B cell (primary cell): ENCODE data around the gene HLA-A. TPM values are rescaled to one million over a fixed set of nuclear protein-coding genes. Genes with fewer than 3 reads are reported as not detected.

Experiments used
- ATAC-seq: fragments of 200-7000 bp; cut with Tn5 transposase; one replicate; pipeline ENCODE4 v1.10.0; 2021; ENCODE audit warnings: low read depth, mild to moderate bottlenecking, moderate number of reproducible peaks, moderate library complexity
- CTCF ChIA-PET: fragments of 350-600 bp; sonication (Branson Sonifier 250); formaldehyde crosslinking; loops from one replicate; lab custom pipeline; 2021; ENCODE audit warnings: antibody characterized with exemption, inconsistent platforms; lab: Charles Lee
- POLR2A ChIA-PET: fragments of 350-600 bp; sonication (Branson Sonifier 250); formaldehyde crosslinking; loops from one replicate; lab custom pipeline; 2021; ENCODE audit warnings: antibody characterized with exemption; lab: Charles Lee
- DNase-seq: peaks from one replicate; pipeline ENCODE4 v3.0.0; 2013
- H2AFZ ChIP-seq: 2 replicates; pipeline ENCODE4 v1.6.1; 2012; ENCODE audit warnings: mild to moderate bottlenecking, low read depth, low read length; ENCODE audit not compliant: insufficient read depth, poor library complexity, severe bottlenecking
- H3K27ac ChIP-seq, 2 donors: 1 replicate in 1 of 2; 2 replicates in 1 of 2; pipeline ENCODE4 v1.5.1; 2012 to 2013; ENCODE audit warnings: low read length in 2 of 2, mild to moderate bottlenecking in 2 of 2, moderate library complexity in 1 of 2
- H3K27me3 ChIP-seq, 4 experiments: fragments of 200-600 bp in 1 of 4; sonication (generic) in 1 of 4; replicated peaks in 1 of 4; 1 replicate in 2 of 4; 2 replicates in 2 of 4; pipeline versions ENCODE4 v1.6.1 to v1.7.0; 2013 to 2016; ENCODE audit warnings: low read length in 3 of 4, mild to moderate bottlenecking in 2 of 4, mixed read lengths in 1 of 4, moderate library complexity in 1 of 4; ENCODE audit not compliant: insufficient read depth in 4 of 4, control insufficient read depth in 3 of 4; ENCODE audit errors: control extremely low read depth in 1 of 4
- H3K36me3 ChIP-seq, 2 experiments: replicated peaks in 1 of 2; 1 replicate in 1 of 2; 2 replicates in 1 of 2; pipeline versions ENCODE4 v1.6.1 to v1.7.1; 2013; ENCODE audit warnings: low read length in 1 of 2; ENCODE audit not compliant: insufficient read depth in 2 of 2, control insufficient read depth in 1 of 2; ENCODE audit errors: control extremely low read depth in 1 of 2, extremely low read depth in 1 of 2
- H3K4me1 ChIP-seq, 2 donors: fragments of 200-600 bp in 1 of 2; sonication (generic) in 1 of 2; 1 replicate in 1 of 2; 2 replicates in 1 of 2; pipeline versions ENCODE4 v1.5.1 to v1.6.1; 2013 to 2017; ENCODE audit warnings: low read length in 2 of 2; ENCODE audit not compliant: control insufficient read depth in 2 of 2, insufficient read depth in 2 of 2
- H3K4me2 ChIP-seq: replicated peaks from 2 replicates; pipeline ENCODE3; 2012; ENCODE audit warnings: mild to moderate bottlenecking, low read depth, low read length; ENCODE audit not compliant: poor library complexity, severe bottlenecking
- H3K4me3 ChIP-seq, 5 experiments: fragments of 200-600 bp in 1 of 5; sonication (generic) in 1 of 5; 1 replicate in 3 of 5; 2 replicates in 2 of 5; pipeline versions ENCODE4 v1.5.1 to v1.7.0; 2011 to 2016; ENCODE audit warnings: low read length in 4 of 5, mild to moderate bottlenecking in 4 of 5, low read depth in 2 of 5, control low read depth in 1 of 5, moderate library complexity in 1 of 5; ENCODE audit not compliant: insufficient read depth in 1 of 5; ENCODE audit errors: control extremely low read depth in 1 of 5, extremely low read depth in 1 of 5
- H3K79me2 ChIP-seq: fragments of 200-600 bp; sonication (generic); one replicate; pipeline ENCODE4 v1.6.0; 2016; ENCODE audit warnings: low read length; ENCODE audit not compliant: control insufficient read depth, insufficient read depth
- H3K9ac ChIP-seq: fragments of 200-600 bp; sonication (generic); 2 replicates; pipeline ENCODE4 v1.6.1; 2017; ENCODE audit warnings: mild to moderate bottlenecking, low read length, moderate library complexity
- H3K9me3 ChIP-seq, 3 donors: one replicate each; pipeline versions ENCODE4 v1.6.1 to v1.7.1; 2013; ENCODE audit warnings: low read length in 2 of 3; ENCODE audit not compliant: control insufficient read depth in 2 of 3, insufficient read depth in 1 of 3; ENCODE audit errors: control extremely low read depth in 1 of 3
- H4K20me1 ChIP-seq: 2 replicates; pipeline ENCODE4 v1.6.0; 2012; ENCODE audit warnings: mild to moderate bottlenecking, low read length; ENCODE audit not compliant: insufficient read depth, control insufficient read depth, poor library complexity, severe bottlenecking
- H3K27ac Mint-ChIP-seq: one replicate; pipeline ENCODE4 v1.8.0; 2021; ENCODE audit warnings: mixed read lengths
- H3K27me3 Mint-ChIP-seq: one replicate; pipeline ENCODE4 v1.8.0; 2021; ENCODE audit warnings: mixed read lengths
- H3K4me1 Mint-ChIP-seq: one replicate; pipeline ENCODE4 v1.8.0; 2021; ENCODE audit warnings: mixed read lengths
- H3K4me3 Mint-ChIP-seq: one replicate; pipeline ENCODE4 v1.8.0; 2021; ENCODE audit warnings: mixed read lengths
- H3K9me3 Mint-ChIP-seq: one replicate; pipeline ENCODE4 v1.8.0; 2022; ENCODE audit warnings: mixed read lengths; ENCODE audit not compliant: insufficient read depth
- EZH2 ChIP-seq: IDR thresholded peaks from 2 replicates; pipeline ENCODE4 v1.6.1; 2012; ENCODE audit warnings: borderline replicate concordance, low read depth, mild to moderate bottlenecking, moderate library complexity, low read length; ENCODE audit not compliant: insufficient read depth, poor library complexity, severe bottlenecking
- WGBS: methylation state at CpG from one replicate; pipeline ENCODE4 v1.1.5; 2013; ENCODE audit warnings: missing lambda C conversion rate; ENCODE audit not compliant: insufficient coverage; 5-methylcytosine and 5-hydroxymethylcytosine counted together
- intact Hi-C: fragments of 100-400 bp; cut with micrococcal nuclease; formaldehyde crosslinking; loops from one replicate; pipeline ENCODE4 v1.10.0; 2022
- polyA plus RNA-seq: library from polyadenylated mRNA; depleted of rRNA; stranded (reverse); fragments of >200 nt; gene quantifications from 2 replicates; pipeline ENCODE4 v1.2.3, GENCODE V29; 2012
- total RNA-seq, 2 donors: library from RNA; stranded (reverse); fragments of 120-200 nt in 1 of 2; gene quantifications; 1 replicate in 1 of 2; 2 replicates in 1 of 2; pipeline versions ENCODE4 v1.2.3 to v1.2.4, GENCODE V29; 2013 to 2022
- TF ChIP-seq, protein P1 (sequence below): fragments of 200-600 bp; IDR thresholded peaks from one replicate; pipeline ENCODE4 v1.8.0; 2022; ENCODE audit warnings: antibody characterized with exemption, mild to moderate bottlenecking

Gene HLA-A
- total and polyA plus RNA-seq, 2 donors (not counting 1 experiment from before 2014, with no cell fraction given), result 1,607 to 2,454 TPM

- Histone ChIP-seq H3K4me3 (no peak overlapping the region), H3K79me2 (no peaks in the 10 kb centered on the region), H3K9me3 (no peaks in the 10 kb centered on the region), H4K20me1 (no peaks in the 10 kb centered on the region), H3K27ac (peak overlapping the region in 1 of 2 donors; percentile 91), H3K27me3 (no peaks in the 10 kb centered on the region), H3K9ac (no peak overlapping the region), H3K4me1 (peaks cover 4 to 17% of the 10 kb centered on the region in 2 donors), H3K36me3 (no peaks in the 10 kb centered on the region), H3K4me2 (peak overlapping the region; percentile 79), H2AFZ (peak overlapping the region; percentile 28)
- Mint-ChIP-seq H3K9me3 (no peaks in the 10 kb centered on the region), H3K4me1 (peaks cover 14% of the 10 kb centered on the region), H3K4me3 (peak overlapping the region; percentile 93), H3K27ac (peak overlapping the region; percentile 95), H3K27me3 (no peaks in the 10 kb centered on the region)
- intact Hi-C loops, result loop anchor here (5.0 kb wide), 3 partner anchors 42 to 203 kb away; partner anchors contain the start of genes HLA-F and PPP1R11
- WGBS, result 100% methylated on average over 1 of the region's 6 CpGs
- CTCF ChIA-PET, result interaction anchor here (1.1 kb wide), 1 partner anchor 88 kb away, joined by 3 read pairs; no protein-coding TSS in a partner anchor
- TF ChIP-seq, protein P1, sequence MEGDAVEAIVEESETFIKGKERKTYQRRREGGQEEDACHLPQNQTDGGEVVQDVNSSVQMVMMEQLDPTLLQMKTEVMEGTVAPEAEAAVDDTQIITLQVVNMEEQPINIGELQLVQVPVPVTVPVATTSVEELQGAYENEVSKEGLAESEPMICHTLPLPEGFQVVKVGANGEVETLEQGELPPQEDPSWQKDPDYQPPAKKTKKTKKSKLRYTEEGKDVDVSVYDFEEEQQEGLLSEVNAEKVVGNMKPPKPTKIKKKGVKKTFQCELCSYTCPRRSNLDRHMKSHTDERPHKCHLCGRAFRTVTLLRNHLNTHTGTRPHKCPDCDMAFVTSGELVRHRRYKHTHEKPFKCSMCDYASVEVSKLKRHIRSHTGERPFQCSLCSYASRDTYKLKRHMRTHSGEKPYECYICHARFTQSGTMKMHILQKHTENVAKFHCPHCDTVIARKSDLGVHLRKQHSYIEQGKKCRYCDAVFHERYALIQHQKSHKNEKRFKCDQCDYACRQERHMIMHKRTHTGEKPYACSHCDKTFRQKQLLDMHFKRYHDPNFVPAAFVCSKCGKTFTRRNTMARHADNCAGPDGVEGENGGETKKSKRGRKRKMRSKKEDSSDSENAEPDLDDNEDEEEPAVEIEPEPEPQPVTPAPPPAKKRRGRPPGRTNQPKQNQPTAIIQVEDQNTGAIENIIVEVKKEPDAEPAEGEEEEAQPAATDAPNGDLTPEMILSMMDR, result no peak
- TF ChIP-seq EZH2, result no peak
- no peak for ATAC-seq
- POLR2A ChIA-PET, result interaction anchor here (0.8 kb wide), 1 partner anchor 41 kb away, joined by 7 read pairs; no protein-coding TSS in a partner anchor
- no peak for DNase-seq
Observed at GRCh38 chr6:29925321-29925720, 17.0 kb upstream of the HLA-A start.

- peak; percentile 69 for DNase-seq
- ATAC-seq, result no peak
- H3K9ac ChIP-seq, result peak overlapping the region; percentile 91
Observed at GRCh38 chr6:29925727-29926412, 16.5 kb upstream of the HLA-A start.

More at GRCh38 chr6:29925727-29926412, 16.5 kb upstream of the HLA-A start:
- WGBS, result 66% methylated on average over 11 of the region's 24 CpGs
- CTCF ChIA-PET, result interaction anchor here (1.1 kb wide), 1 partner anchor 87 kb away, joined by 3 read pairs; no protein-coding TSS in a partner anchor
- H2AFZ ChIP-seq, result peak overlapping the region; percentile 79
- Mint-ChIP-seq H3K4me1 (peaks cover 14% of the 10 kb centered on the region), H3K27ac (peak overlapping the region; percentile 95), H3K9me3 (no peaks in the 10 kb centered on the region), H3K27me3 (no peaks in the 10 kb centered on the region), H3K4me3 (peak overlapping the region; percentile 93)
- peak overlapping the region; percentile 91 to 93 for H3K27ac ChIP-seq
- no peaks in the 10 kb centered on the region for H4K20me1 ChIP-seq
- no peaks in the 10 kb centered on the region for H3K79me2 ChIP-seq
- intact Hi-C loops, result loop anchor here (2.0 to 5.0 kb wide), 5 partner anchors 15 to 204 kb away; partner anchors contain the start of genes HLA-F and PPP1R11
- H3K4me3 ChIP-seq, result peak overlapping the region; percentile 59 to 88 (median 74)
- no peaks in the 10 kb centered on the region for H3K36me3 ChIP-seq
- no peaks in the 10 kb centered on the region for H3K27me3 ChIP-seq
- H3K9me3 ChIP-seq, result no peaks in the 10 kb centered on the region
- peaks cover 4 to 17% of the 10 kb centered on the region in 2 donors for H3K4me1 ChIP-seq
- peak overlapping the region; percentile 79 for H3K4me2 ChIP-seq
- no peak for TF ChIP-seq EZH2
- TF ChIP-seq, protein P1, result no peak
- POLR2A ChIA-PET, result interaction anchor here (0.8 to 1.2 kb wide), 2 partner anchors 39 to 40 kb away, joined by 4 to 7 read pairs; no protein-coding TSS in a partner anchor
